ENCODE data around the gene KIF6. TPM values are rescaled to one million over a fixed set of nuclear protein-coding genes. Genes with fewer than 3 reads are reported as not detected.
A peak's percentile ranks its signal among the peaks of the same experiment; 100 is the strongest.

KIF6 gene
- total and polyA plus RNA-seq, 2 of the 8 experiments (the other 6 are each of a cell fraction or from before 2014, with no cell fraction given): 0.53 to 0.65 TPM

- H3K27ac ChIP-seq (ENCODE audit: low read depth, low read length): no peak overlapping the region
- no peak overlapping the region for H3K4ac ChIP-seq (replicated peaks; ENCODE audit: insufficient read length, low read depth, low read length)
- no peak overlapping the region for H3K56ac ChIP-seq (replicated peaks; ENCODE audit: insufficient read length, low read depth, low read length)
- no peaks in the 10 kb centered on the region for H4K20me1 ChIP-seq (replicated peaks in 1 of 2; ENCODE audit: control insufficient read depth in 1 of 2, insufficient read depth in 2 of 2, low read length in 2 of 2)
- H3K27me3 ChIP-seq (replicated peaks in 1 of 4; ENCODE audit: control insufficient read depth in 3 of 4, extremely low read depth in 1 of 4, insufficient read depth in 3 of 4, low read length in 3 of 4): peaks cover 0 to 2% (median 0%) of the 10 kb centered on the region in 4 experiments; a peak in 1 of 7 replicates
- H3K79me1 ChIP-seq (ENCODE audit: low read depth, low read length): no peaks in the 10 kb centered on the region
- 88% methylated on average over 9 of the region's 9 CpGs; no CpG with 5 or more reads in 1 of the 2 experiments for WGBS, 2 experiments (ENCODE audit: extremely low coverage in 1 of 2, insufficient coverage in 1 of 2, insufficient read length in 1 of 2, insufficient replicate concordance in 2 of 2, low coverage in 1 of 2, low lambda C conversion rate in 2 of 2, missing lambda C conversion rate in 1 of 2)
- no peak overlapping the region for H2BK5ac ChIP-seq (ENCODE audit: low read depth, low read length)
- no peak overlapping the region for H2AK5ac ChIP-seq (ENCODE audit: low read depth, low read length)
- POLR2A ChIA-PET (ENCODE audit: partially characterized antibody): no interaction called here
- no peak overlapping the region for H3K14ac ChIP-seq (ENCODE audit: insufficient read length)
- no peak for DNase-seq (ENCODE audit: low read depth in 1 of 2, low spot score in 2 of 2)
- H3K36me3 ChIP-seq (ENCODE audit: control insufficient read depth in 2 of 4, insufficient read depth in 4 of 4, low read length in 3 of 4): no peaks in the 10 kb centered on the region
- peak overlapping the region in 1 of 2 experiments; percentile 21; a peak in 1 of 4 replicates for H3K4me2 ChIP-seq (ENCODE audit: insufficient read depth in 1 of 2, low read depth in 2 of 2, low read length in 2 of 2)
- FAIRE-seq: no peak
- TF ChIP-seq, protein P1, sequence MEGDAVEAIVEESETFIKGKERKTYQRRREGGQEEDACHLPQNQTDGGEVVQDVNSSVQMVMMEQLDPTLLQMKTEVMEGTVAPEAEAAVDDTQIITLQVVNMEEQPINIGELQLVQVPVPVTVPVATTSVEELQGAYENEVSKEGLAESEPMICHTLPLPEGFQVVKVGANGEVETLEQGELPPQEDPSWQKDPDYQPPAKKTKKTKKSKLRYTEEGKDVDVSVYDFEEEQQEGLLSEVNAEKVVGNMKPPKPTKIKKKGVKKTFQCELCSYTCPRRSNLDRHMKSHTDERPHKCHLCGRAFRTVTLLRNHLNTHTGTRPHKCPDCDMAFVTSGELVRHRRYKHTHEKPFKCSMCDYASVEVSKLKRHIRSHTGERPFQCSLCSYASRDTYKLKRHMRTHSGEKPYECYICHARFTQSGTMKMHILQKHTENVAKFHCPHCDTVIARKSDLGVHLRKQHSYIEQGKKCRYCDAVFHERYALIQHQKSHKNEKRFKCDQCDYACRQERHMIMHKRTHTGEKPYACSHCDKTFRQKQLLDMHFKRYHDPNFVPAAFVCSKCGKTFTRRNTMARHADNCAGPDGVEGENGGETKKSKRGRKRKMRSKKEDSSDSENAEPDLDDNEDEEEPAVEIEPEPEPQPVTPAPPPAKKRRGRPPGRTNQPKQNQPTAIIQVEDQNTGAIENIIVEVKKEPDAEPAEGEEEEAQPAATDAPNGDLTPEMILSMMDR (IDR thresholded peaks at IDR 0.05; ENCODE audit: control extremely low read depth in 1 of 3, insufficient read depth in 1 of 3, low read depth in 1 of 3, low read length in 3 of 3): peak in 1 of 3 experiments; percentile 3; a peak in 1 of 4 replicates
- TF ChIP-seq POLR2AphosphoS5 (IDR thresholded peaks at IDR 0.05; ENCODE audit: low read depth, low read length): no peak
- H2BK12ac ChIP-seq (ENCODE audit: low read depth, low read length): no peak overlapping the region; the same call in 1 of the 2 replicates
- no peak overlapping the region for H3K4me3 ChIP-seq (ENCODE audit: extremely low read depth in 1 of 4, insufficient read depth in 2 of 4, low read depth in 3 of 4, low read length in 4 of 4)
- no peaks in the 10 kb centered on the region for H3K23me2 ChIP-seq (ENCODE audit: low read depth, low read length)
- peak overlapping the region; percentile 10; the same call in 1 of the 2 replicates for H2BK15ac ChIP-seq (ENCODE audit: low read length)
- no peaks in the 10 kb centered on the region for H3K79me2 ChIP-seq (ENCODE audit: control insufficient read depth in 1 of 2, insufficient read depth in 2 of 2, low read length in 2 of 2)
- H2AFZ ChIP-seq (ENCODE audit: low read length): no peak overlapping the region
- peaks cover 5 to 17% (median 10%) of the 10 kb centered on the region in 4 experiments for H3K4me1 ChIP-seq (replicated peaks in 1 of 4; ENCODE audit: control insufficient read depth in 3 of 4, insufficient read depth in 4 of 4, low read length in 3 of 4)
- H3K18ac ChIP-seq (ENCODE audit: extremely low read depth, low read length): no peak overlapping the region
- no peak overlapping the region for H2BK20ac ChIP-seq (ENCODE audit: low read length)
- no peak overlapping the region for H4K8ac ChIP-seq (ENCODE audit: extremely low read depth, insufficient read depth, low read length)
- no peaks in the 10 kb centered on the region for H3K9me3 ChIP-seq (ENCODE audit: insufficient read depth in 2 of 2, low read depth in 1 of 2, low read length in 1 of 2)
- no peak overlapping the region for H4K5ac ChIP-seq (ENCODE audit: insufficient read length, low read depth, low read length)
- CTCF ChIA-PET (ENCODE audit: partially characterized antibody): interaction anchor here (1.1 to 2.3 kb wide), 3 partner anchors 9 to 42 kb away, joined by 3 to 6 read pairs (median 4); no protein-coding TSS in a partner anchor
- no peak overlapping the region for H2BK120ac ChIP-seq (replicated peaks; ENCODE audit: low read depth, low read length)
- H3K9ac ChIP-seq (replicated peaks in 1 of 4; ENCODE audit: extremely low read depth in 1 of 4, low read depth in 3 of 4, low read length in 3 of 4): no peak overlapping the region
- H3K23ac ChIP-seq (ENCODE audit: insufficient read length): no peak overlapping the region
- no peak overlapping the region for H4K91ac ChIP-seq (replicated peaks; ENCODE audit: insufficient read length, low read length)
These were observed 381.8 kb downstream of the KIF6 start for GRCh38 chr6:39343396-39343870.

Data from H1 (cell line).